ACHN (cell line): Measurements from ENCODE around the gene VSIG4.
"Not testable (repeated sequence)": the region's sequence is repeated elsewhere in the genome, so short reads cannot be mapped to it uniquely, and the experiment has no call there.

Source experiments
- DNase-seq: peaks from one replicate; pipeline ENCODE4 v3.0.0-alpha.2; 2015
- in situ Hi-C: cut with HindIII; loops from 2 replicates; pipeline ENCODE4 v1.10.0; 2017; ENCODE audit warnings: low sequenced_read_pairs, low pct_ligation_motif_present, low pct_unique_long_range_greater_than_20kb

Gene VSIG4

GRCh38 chrX:66039944-66040343, at the start of gene VSIG4:
TSS of gene VSIG4 (minus strand) at chrX:66040080. CDS start at chrX:66039998, 82 bp downstream.
- DNase-seq, result no peak
- in situ Hi-C loops, result no loop called here

GRCh38 chrX:66076801-66077200, 36.9 kb upstream of the VSIG4 start:
- in situ Hi-C loops, result no loop called here
- no peak for DNase-seq

- in situ Hi-C loops, result no loop called here
- no peak for DNase-seq
Measured at GRCh38 chrX:66074920-66075879, 35.3 kb upstream of the VSIG4 start.

GRCh38 chrX:66071126-66071525, 31.2 kb upstream of the VSIG4 start:
- in situ Hi-C loops, result no loop called here
- DNase-seq, result no peak

- in situ Hi-C loops, result no loop called here
- no peak for DNase-seq
Measured at GRCh38 chrX:66064261-66064660, 24.4 kb upstream of the VSIG4 start.

GRCh38 chrX:66057019-66057418, 17.1 kb upstream of the VSIG4 start:
- in situ Hi-C loops, DNase-seq: not testable (repeated sequence)

GRCh38 chrX:66054978-66055377, 15.1 kb upstream of the VSIG4 start:
- no peak for DNase-seq
- in situ Hi-C loops, result no loop called here

GRCh38 chrX:66053414-66053813, 13.5 kb upstream of the VSIG4 start:
- DNase-seq, result no peak
- in situ Hi-C loops, result no loop called here

- DNase-seq, result no peak
- in situ Hi-C loops, result no loop called here
Measured at GRCh38 chrX:66051980-66052379, 12.1 kb upstream of the VSIG4 start.

GRCh38 chrX:66050140-66050569, 10.3 kb upstream of the VSIG4 start:
- in situ Hi-C loops, result no loop called here
- no peak for DNase-seq

- DNase-seq, result no peak
- in situ Hi-C loops, result no loop called here
Measured at GRCh38 chrX:66049056-66049455, 9.2 kb upstream of the VSIG4 start.

GRCh38 chrX:66046612-66047235, 6.8 kb upstream of the VSIG4 start:
- DNase-seq, result no peak
- in situ Hi-C loops, result no loop called here

GRCh38 chrX:66045894-66046293, 6.0 kb upstream of the VSIG4 start:
- DNase-seq, result no peak
- in situ Hi-C loops, result no loop called here

- no peak for DNase-seq
- in situ Hi-C loops, result no loop called here
Measured at GRCh38 chrX:66043584-66043983, 3.7 kb upstream of the VSIG4 start.

- in situ Hi-C loops, result no loop called here
- no peak for DNase-seq
Measured at GRCh38 chrX:66042307-66043077, 2.6 kb upstream of the VSIG4 start.

- no peak for DNase-seq
Measured at GRCh38 chrX:66038115-66038514, 1.8 kb downstream of the VSIG4 start.

GRCh38 chrX:66036231-66036630, 3.6 kb downstream of the VSIG4 start:
- in situ Hi-C loops, result no loop called here
- DNase-seq, result no peak

More at GRCh38 chrX:66038115-66038514, 1.8 kb downstream of the VSIG4 start:
- in situ Hi-C loops, result no loop called here

- DNase-seq, result no peak
- in situ Hi-C loops, result no loop called here
Measured at GRCh38 chrX:66035667-66036066, 4.2 kb downstream of the VSIG4 start.
